Amniotic stem cell (primary cell): ENCODE results near the gene DTNBP1.
"Not testable (repeated sequence)": the region's sequence is repeated elsewhere in the genome, so short reads cannot be mapped to it uniquely, and the experiment has no call there.

Source experiments
- DNase-seq: peaks from one replicate; lab custom pipeline; 2025; lab: John Stamatoyannopoulos, UW

The DTNBP1 gene

DNA sequence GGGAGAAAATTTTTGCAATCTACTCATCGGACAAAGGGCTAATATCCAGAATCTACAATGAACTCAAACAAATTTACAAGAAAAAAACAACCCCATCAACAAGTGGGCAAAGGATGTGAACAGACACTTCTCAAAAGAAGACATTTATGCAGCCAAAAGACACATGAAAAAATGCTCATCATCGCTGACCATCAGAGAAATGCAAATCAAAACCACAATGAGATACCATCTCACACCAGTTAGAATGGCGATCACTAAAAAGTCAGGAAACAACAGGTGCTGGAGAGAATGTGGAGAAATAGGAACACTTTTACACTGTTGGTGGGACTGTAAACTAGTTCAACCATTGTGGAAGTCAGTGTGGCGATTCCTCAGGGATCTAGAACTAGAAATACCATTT, 4.1 kb upstream of the DTNBP1 start:
- not testable (repeated sequence) for DNase-seq

DNA sequence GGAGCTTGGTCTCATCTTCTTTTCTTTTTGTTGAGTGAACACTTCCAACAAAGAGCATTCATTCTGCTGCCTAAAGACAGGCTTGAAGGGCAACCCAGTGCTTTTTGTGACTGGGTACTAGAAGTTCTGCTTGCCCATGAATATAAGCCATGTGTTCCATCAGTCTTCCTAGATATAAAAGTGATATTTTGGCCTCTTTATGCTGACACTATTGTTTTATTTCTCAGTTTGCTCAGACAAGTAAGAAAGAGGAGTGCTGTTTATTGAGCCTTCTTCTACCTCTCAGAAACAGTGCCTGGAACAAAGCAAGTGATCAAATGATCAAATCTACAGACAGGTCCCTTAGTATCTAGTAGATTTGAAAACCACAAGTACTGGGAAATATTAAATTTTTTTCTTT, 2.4 kb upstream of the DTNBP1 start:
- no peak for DNase-seq

DNA sequence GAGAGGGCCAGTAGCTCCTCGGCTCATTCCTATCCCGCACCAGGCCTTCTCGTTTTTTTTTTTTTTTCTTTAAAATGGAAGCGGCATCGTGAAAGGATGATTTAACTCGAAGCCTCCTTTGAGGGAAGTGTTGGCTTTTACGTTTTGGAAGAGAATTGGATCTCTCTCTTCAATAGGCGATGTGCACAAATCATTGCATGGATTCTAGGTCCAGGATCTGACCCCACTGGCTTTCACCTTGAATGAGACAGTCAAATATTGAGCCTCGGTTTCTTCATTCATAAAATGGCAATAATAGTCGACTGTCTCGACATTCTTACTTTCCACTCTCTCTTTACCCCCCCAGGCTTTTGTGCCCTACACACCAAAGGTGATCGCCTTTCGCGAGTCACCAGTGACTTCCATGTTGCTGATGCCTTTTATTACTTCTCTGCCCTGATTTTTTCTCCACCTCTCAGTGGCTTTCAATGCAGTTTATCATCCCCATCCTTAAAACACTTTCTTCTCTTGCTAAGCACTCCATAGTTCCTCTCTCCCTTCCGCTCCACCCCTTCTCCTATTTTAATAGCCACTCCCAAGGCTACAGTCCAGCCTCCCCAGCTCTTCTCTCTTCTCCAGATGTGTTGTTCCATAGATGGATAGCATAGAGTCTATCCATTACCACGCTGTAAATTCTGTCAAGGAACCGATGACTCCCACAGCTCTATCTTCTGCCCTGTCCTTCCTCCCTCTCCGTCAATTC, 473 bp upstream of the DTNBP1 start:
- no peak for DNase-seq

DNA sequence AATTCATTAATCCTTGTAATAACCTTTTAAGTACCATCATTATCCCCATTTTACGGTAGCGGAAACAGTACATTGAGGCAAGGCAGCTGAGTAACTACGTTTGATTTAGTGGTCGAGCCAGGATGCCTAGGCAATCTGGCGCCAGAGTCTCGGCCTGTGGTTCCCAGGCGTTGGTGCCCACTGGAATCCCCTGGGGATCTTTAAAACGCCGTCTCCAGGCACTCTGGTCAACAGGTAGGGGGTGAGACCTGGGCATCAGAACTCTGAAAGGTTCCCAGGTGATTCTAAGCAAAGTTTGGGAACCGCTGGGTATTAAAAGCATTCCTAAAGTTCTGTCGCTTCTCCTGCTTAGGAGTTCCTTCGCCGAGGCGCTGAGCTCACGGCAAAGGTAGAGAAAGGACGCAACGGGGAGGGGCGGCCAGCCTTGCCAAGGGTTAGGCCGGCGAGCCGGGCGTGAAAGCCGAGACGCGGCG, 939 bp downstream of the DTNBP1 start:
- DNase-seq, result no peak

DNA sequence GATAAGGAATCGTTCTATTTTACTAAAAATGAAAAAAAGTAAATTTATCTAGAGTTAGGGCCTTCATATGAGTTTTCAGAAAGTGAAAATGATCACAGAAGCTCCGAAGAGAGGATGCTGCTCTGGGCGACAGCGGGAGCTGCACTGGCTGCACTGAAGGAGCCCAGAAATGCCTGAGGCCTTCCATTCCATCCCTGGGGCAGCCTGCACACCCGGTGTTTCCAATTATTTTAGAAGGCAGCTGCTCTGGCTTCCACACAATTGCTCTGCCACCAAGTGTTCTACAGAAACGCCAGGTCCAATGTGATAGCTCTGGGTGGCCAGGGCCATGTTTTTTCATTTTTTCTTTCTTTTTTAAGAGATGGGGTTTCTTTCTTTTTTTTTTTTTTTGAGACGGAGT, 3.6 kb downstream of the DTNBP1 start:
- no peak for DNase-seq

DNA sequence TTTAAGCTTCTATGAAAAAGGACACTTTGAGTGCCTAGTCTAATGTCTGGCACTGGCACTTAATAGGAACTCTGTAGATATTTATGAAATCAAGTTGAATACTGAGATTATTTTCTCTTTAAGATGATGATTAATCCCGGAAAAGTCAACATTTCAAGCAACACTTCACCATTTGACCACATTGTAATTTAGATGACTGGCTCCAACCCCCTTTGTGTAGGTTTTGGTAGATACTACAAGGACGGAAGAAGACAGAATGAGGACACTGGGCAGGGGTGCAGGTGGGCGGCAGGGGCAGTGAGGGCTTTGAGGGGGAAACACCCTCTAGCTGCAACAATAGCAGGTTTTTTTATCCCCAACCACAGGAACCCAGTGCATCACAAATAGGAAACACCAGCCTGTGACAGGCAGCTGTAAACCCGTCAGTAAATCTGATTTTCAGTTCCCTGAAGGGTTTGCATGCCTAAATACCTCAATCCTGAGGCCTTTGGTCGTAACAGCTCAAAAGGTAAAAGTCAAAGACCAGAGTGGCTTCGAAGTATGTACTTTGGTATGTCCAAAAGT, 4.6 kb downstream of the DTNBP1 start:
- DNase-seq, result no peak

DNA sequence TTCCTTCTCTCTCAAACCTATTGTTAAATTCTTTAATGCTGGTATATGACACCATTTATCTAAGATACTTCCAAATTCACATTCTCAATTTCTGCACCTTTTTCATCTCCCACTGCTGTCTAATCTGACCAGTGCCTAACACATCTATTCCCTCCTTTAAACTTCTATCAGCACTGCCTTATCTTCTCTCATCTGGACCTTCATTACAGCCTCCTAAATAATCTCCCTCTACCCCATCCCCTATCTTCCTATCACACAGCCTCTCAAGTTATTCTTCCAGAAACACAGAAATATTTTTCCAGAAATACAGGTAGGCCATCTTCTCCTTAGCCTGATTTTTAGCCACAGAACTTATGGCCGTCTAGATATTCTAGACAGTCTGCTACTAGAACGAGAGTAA, 5.5 kb downstream of the DTNBP1 start:
- DNase-seq, result no peak

DNA sequence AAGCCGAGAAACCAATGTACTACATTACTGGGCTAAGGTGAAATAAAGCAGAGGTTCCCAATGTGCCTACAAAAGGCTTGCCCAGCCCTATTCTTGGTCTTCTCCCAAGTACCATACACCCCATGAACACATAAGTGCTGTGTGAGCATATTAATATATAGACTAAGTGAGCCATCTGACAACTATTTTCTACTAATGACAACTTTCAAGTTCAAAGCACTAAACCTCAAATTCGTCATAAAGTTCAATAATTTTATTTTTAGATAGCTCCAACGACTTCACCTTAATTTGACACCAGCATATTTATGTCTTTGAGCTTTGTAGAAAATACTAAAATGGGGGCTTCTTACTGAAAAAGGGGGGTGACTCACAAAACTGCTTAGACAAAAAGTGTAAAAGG, 6.7 kb downstream of the DTNBP1 start:
- DNase-seq, result no peak

DNA sequence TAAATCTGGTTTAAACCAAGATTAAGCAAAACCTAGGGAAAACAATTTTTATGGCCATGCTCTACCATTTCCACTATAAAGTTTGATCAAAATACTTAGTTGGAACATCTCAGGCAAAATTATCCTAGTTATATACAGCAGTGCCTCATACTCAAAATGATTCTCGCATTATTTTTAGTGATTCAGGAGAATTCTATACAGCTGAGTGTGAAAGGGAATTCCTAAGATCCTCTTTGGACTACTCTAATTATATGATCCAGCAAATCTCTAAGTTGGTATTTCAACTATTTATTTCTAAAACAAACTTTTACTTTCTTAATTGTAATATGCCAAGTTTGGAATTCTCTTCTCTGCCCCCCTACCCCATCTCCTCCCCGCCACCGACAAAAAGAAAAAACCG, 8.6 kb downstream of the DTNBP1 start:
- DNase-seq, result no peak

DNA sequence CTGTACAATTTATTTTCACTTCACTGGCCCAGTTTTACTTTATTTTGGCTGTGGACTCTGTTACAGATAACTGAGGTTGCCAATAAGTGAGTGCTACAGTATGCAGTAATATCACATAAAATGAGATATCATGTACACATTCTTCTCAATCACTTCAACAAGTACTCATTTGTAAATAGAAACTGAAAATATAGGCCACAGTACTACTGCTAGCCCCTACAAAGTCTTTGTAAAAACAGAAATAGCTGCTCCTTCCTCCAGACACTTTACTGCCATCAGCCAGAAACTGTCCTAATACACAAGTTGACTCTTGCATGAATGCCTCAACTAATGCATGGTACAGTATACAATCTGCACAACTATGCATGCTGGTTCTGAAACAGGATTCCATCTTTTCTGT, 9.2 kb downstream of the DTNBP1 start:
- no peak for DNase-seq

DNA sequence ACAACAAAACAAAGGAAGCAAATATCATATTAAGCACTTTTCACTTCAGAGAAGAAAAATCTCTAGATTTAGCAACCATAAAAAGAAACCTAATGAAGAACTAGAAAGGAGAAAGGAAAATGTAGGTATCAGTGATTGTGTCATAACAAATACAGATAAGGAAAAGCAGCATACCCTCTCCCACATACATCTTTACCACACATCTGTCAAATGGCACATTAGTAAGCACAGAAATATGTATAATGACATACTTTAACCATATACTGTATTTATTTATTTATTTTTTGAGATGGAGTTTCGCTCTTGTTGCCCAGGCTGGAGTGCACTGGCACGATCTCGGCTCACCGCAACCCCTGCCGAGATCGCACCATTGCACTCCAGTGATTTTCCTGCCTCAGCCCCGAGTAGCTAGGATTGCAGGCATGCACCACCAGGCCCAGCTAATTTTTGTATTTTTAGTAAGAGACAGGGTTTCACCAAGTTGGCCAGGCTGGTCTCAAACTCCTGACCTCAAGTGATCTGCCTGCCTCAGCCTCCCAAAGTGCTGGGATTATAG, 12.7 kb downstream of the DTNBP1 start:
- DNase-seq, result not testable (repeated sequence)

DNA sequence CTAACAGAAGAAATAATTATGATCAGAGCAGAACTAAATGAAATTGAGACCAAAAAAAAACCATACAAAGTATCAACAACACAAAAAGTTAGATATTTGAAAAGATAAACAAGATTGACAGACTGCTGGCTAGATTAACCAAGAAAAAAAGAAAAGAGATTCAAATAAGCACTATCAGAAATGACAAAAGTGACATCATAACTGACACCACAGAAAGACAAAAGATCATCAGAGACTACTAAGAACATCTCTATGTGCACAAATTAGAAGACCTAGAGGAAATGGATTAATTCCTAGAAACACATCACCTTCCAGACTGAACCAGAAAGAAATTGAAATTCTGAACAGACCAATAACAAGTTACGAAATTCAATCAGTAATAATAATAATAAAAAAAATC, 17.9 kb downstream of the DTNBP1 start:
- DNase-seq, result no peak

DNA sequence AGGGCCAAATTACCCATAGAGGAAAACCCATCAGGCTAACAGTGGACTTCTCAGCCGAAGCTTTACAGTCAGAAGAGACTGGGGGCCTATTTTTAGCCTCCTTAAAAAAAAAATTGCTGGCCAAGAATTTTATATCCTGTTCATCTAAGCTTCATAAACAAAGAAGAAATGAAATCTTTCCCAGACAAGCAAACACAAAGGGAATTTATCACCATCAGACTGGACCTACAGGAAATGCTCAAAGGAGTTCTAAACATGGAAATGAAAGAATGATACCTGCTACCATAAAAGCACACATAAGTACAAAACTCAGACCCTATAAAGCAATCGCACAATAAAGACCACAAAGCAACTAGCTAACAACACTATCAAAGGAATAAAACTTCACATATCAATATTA, 19.3 kb downstream of the DTNBP1 start:
- DNase-seq, result no peak

DNA sequence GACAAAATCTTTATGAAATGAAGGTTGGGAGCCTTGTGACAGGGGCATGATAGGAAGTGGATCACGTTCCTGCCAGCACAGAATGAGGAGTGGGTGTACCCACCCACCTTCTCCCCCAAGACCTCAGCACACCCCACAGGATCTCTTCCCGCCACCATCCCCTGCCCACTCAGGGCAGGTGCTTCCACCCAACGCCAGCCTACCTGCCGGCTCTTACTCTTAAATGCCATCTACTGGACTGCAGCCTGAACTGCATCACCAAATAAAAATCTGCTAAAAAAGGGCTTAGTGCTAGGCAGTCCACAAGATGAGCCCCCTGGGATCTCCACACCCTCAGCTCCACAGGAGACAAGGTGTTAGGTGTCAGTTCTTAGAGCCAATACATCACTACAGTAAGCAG, 20.6 kb downstream of the DTNBP1 start:
- no peak for DNase-seq

DNA sequence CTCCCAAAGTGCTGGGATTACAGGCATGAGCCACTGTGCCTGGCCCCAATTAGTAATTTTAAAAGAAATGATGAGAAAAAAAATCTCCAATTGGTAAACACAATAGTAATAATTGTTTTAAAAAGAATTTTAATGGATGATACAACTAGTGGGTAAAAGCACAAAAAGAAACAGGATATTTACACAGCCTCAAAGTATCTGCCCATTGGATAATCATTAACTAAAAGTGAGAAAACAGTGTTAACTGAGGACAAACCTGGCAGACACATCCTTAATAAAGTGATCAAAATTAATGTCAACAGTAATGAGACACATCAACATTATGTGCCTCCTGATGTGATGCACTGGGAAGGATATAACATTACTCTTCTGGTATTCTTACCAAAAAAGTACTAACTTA, 24.5 kb downstream of the DTNBP1 start:
- DNase-seq, result no peak

DNA sequence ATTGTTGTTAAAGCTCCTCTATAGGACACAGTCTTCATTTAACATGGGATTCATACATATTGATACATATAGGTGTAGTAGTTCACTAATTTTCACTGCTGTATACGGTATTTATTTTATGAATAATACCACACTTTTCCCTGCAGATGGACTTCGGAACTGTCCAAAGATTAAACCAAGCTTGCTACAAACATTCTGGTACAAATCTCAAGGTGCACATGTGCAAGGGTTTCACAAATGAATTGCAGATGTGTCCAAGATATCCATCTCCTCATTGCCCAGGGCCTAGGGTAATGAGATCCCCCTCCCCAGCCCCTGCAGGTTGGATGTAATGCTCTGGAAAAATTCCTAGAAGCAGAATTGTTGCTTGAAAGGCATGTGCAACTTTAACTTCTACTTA, 31.4 kb downstream of the DTNBP1 start:
- no peak for DNase-seq

DNA sequence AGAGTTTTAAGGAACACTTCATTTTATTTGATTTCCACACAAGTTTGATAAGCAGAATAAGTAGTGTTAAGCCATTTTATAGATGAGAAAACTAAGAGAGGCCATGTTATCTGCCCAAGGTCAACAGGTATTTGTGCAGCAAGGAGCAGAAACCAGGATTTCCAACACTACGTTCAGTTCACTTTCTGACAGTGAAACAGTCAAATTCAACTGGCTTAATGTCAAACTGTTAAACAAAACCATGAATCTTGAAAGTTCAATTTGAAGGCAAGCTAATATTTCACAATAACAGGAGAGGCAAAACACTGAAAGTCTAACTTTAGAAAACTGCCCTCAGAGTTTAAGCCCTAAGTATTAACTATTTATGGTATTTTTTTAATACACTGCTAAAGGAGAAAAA, 32.6 kb downstream of the DTNBP1 start:
- no peak for DNase-seq

DNA sequence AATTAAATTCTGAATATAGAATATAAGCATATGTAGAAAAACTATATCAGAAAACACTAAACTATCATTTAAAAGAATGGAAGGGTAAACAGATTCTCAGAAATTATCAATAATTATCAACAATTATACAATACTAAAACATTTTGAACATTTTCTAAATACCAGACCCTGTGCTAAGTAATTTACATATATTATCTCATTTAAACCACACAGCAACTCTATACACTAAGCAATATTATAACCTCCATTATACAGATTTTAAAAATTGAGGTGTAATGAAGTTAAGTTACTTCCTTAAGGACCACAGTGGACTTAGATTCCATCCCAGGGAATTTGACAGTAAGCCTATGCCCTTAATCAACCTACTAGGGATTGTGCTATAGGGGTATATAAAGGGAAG, 33.3 kb downstream of the DTNBP1 start:
- no peak for DNase-seq

DNA sequence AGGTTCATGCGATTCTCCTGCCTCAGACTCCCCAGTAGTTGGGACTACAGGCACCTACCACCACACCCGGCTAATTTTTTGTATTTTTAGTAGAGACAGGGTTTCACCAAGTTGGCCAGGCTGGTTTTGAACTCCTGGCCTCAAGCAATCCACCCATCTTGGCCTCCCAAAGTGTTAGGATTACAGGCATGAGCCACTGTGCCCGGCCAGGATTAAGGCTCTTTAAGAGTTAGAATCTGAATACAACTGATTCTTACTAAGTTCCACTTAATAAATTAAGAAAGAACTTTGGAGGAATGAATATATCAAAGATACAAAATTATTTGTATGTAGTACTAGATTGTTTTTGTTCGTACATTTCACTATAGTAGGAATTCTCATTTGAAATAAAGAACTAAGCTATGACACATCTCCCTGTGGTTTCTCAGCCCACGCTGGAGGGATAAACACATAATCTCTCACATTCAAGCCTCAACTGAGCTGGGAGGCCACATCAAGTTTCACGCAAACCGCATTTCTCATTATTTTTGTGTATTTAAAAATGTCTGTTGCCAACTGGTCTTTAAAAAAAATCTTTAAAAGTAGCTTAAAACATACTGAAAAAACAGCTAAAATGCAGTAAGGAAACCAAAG, 34.2 kb downstream of the DTNBP1 start:
- peak; percentile 50 for DNase-seq

DNA sequence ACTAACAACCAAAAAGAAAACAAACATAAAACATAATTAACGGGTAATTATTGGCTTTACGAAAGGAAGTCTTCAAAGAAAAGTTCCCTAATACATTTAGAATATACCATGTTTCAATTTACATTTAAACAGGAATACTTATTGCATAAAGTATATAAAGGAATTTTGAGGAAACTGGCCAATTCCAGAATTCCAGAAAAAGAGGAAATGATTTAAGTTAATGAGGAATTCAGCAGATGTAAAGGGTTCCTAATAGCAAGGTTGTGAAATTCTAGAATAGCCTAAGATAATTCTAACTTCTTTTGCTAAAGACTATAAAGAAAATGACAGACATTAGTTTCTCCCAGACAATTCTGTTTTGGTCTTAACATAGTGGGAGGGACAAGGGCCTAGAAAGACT, 35.0 kb downstream of the DTNBP1 start:
- DNase-seq, result no peak

DNA sequence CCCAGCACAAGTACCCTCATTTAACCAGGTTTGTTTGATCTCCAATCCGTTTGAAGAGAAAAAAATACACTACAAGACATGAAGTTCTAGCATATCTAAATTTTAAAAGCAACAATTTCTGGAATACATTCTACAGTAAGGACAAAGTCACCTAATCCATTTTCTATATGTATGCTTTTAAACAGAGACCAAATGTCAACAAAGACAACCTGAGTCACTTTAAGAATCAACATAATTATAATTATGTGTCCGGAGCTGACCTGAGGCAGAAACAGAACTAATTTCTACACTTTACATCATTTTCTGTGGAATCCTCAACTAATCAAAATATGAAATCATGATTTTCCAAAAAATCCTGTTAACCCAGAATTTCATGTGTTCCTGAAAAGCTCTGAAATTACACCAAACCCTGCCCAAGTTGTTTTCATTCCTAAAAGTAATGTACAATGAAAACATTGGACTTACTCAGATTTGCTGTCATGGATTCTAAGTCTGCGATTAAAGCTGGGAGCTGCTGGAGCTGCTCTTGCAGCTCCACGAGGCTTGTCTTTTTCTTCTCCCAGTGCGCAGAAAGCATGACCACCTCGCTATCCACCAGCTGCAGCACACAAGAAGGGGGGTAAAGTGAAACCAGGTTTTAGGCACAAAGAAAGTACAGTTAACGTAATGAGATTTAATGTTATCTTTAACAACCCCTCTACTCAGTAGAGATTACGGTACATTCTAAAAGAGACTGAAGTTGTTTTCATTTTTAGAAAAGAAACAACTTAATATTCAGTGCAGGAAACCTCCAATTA, 35.8 kb downstream of the DTNBP1 start:
- DNase-seq, result no peak

DNA sequence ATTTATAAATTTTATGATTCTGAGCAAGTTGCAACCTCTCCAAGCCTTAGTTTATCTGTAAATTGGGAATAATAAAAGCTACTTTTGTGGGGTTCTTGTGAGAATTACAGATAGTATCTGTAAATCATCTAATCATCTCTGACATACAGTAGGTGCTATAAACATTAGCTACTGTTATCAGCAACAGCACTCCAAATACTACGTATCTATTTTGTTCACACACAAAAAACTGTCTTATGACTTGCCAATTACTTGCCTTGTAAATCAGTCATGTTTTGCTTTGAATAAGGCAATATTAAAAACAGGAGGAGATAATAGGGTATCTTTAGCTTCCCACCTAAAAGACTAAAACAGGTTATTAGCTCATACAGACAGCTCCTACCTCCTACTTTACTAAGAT, 36.7 kb downstream of the DTNBP1 start:
- DNase-seq, result no peak
